GM12878 (cell line): ENCODE results near the gene MAGI2. TPM values are rescaled to one million over a fixed set of nuclear protein-coding genes. Genes with fewer than 3 reads are reported as not detected.

Experiments used
- ATAC-seq: fragments of 200-7000 bp; cut with Tn5 transposase; 3 replicates; pipeline ENCODE4 v1.9.1; 2020; ENCODE audit warnings: mild to moderate bottlenecking, moderate library complexity
- BruUV-seq: library from RNA; stranded (reverse); fragments of 400-500 nt; replicated peaks from 2 replicates; lab custom pipeline; 2021; lab: Mats Ljungman, UMichigan
- CTCF ChIA-PET: fragments of 300-600 bp; sonication (Branson Sonifier 250); formaldehyde crosslinking; extraction: SDS; loops from one replicate; lab custom pipeline; 2021; ENCODE audit warnings: inconsistent platforms; lab: Yijun Ruan, JAX
- POLR2A ChIA-PET: fragments of 350-600 bp; formaldehyde crosslinking; extraction: SDS; loops from one replicate; lab custom pipeline; 2021; ENCODE audit warnings: inconsistent platforms; lab: Charles Lee
- RAD21 ChIA-PET: fragments of 300-600 bp; sonication (Branson Sonifier 250); formaldehyde crosslinking; loops from one replicate; lab custom pipeline; 2023; ENCODE audit warnings: antibody characterized with exemption; ENCODE audit not compliant: unreplicated experiment; lab: Charles Lee
- SMC1A ChIA-PET: fragments of 300-600 bp; sonication (Branson Sonifier 250); formaldehyde crosslinking; loops from one replicate; lab custom pipeline; 2023; ENCODE audit not compliant: unreplicated experiment, uncharacterized antibody; lab: Charles Lee
- DNase-seq: peaks from one replicate; pipeline ENCODE4 v3.0.0-alpha.2; 2011; ENCODE audit warnings: low read depth, low spot score
- FAIRE-seq: peaks from 3 replicates; lab custom pipeline; 2011; peaks lifted over from hg19 to GRCh38; lab: Jason Lieb, UNC
- H2AFZ ChIP-seq: 2 replicates; pipeline ENCODE4 v1.6.0; 2011; ENCODE audit warnings: low read depth, low read length, control low read depth; ENCODE audit not compliant: control insufficient read depth
- H3K27ac ChIP-seq: 2 replicates; pipeline ENCODE4 v1.5.1; 2011; ENCODE audit warnings: control low read depth; ENCODE audit not compliant: control insufficient read depth, insufficient read depth
- H3K27me3 ChIP-seq, 2 experiments: replicated peaks in 1 of 2; 2 replicates each; pipeline versions ENCODE4 v1.6.0 to v1.6.1; 2011; ENCODE audit warnings: low read length in 1 of 2; ENCODE audit not compliant: control insufficient read depth in 2 of 2, insufficient read depth in 2 of 2
- H3K36me3 ChIP-seq, 2 experiments: 2 replicates each; pipeline ENCODE4 v1.5.1; 2011; ENCODE audit warnings: low read length in 1 of 2; ENCODE audit not compliant: control insufficient read depth in 2 of 2, insufficient read depth in 2 of 2
- H3K4me1 ChIP-seq: 2 replicates; pipeline ENCODE4 v1.6.1; 2011; ENCODE audit warnings: mild to moderate bottlenecking, low read length, moderate library complexity, mixed read lengths; ENCODE audit not compliant: control insufficient read depth, insufficient read depth
- H3K4me2 ChIP-seq: 2 replicates; pipeline ENCODE4 v1.6.0; 2011; ENCODE audit warnings: control low read depth; ENCODE audit not compliant: control insufficient read depth, insufficient read depth
- H3K4me3 ChIP-seq: fragments of 200-600 bp; sonication (generic); 2 replicates; pipeline ENCODE4 v1.5.1; 2016
- H3K79me2 ChIP-seq: 2 replicates; pipeline ENCODE4 v1.6.0; 2011; ENCODE audit warnings: low read length; ENCODE audit not compliant: control insufficient read depth, insufficient read depth
- H3K9ac ChIP-seq: 2 replicates; pipeline ENCODE4 v1.8.0; 2011; ENCODE audit warnings: low read length, control low read depth, mixed read lengths; ENCODE audit not compliant: control insufficient read depth, insufficient read depth
- H3K9me3 ChIP-seq: replicated peaks from 3 replicates; pipeline ENCODE4 v1.5.1; 2011; ENCODE audit warnings: mild to moderate bottlenecking, low read length; ENCODE audit not compliant: control insufficient read depth, insufficient read depth
- H4K20me1 ChIP-seq: 2 replicates; pipeline ENCODE4 v1.6.0; 2011; ENCODE audit not compliant: control insufficient read depth, insufficient read depth
- CBX5 ChIP-seq: sonication (generic); IDR thresholded peaks from 2 replicates; pipeline ENCODE4 v1.6.1; 2016; ENCODE audit warnings: low read depth, moderate library complexity, mild to moderate bottlenecking, inconsistent platforms
- CREM ChIP-seq: IDR thresholded peaks from 2 replicates; pipeline ENCODE4 v1.6.1; 2014; ENCODE audit warnings: antibody characterized with exemption, low read depth
- FOS ChIP-seq: IDR thresholded peaks from 3 replicates; pipeline ENCODE4 v1.6.1; 2011; ENCODE audit warnings: borderline replicate concordance; ENCODE audit not compliant: insufficient read length; ENCODE audit errors: extremely low read depth
- LARP7 ChIP-seq: fragments of 450-650 bp; IDR thresholded peaks from 2 replicates; pipeline ENCODE4 v1.6.1; 2017; ENCODE audit warnings: mild to moderate bottlenecking
- NBN ChIP-seq: fragments of 450-650 bp; IDR thresholded peaks from 2 replicates; pipeline ENCODE4 v1.6.1; 2016
- PAX5 ChIP-seq: IDR thresholded peaks from 2 replicates; pipeline ENCODE4 v1.6.1; 2011; ENCODE audit warnings: low read depth, low read length, borderline replicate concordance
- SIN3A ChIP-seq: IDR thresholded peaks from 2 replicates; pipeline ENCODE4 v1.6.1; 2012; ENCODE audit warnings: low read depth, low read length, improper control_type of control experiment
- TAF1 ChIP-seq: IDR thresholded peaks from 2 replicates; pipeline ENCODE4 v1.6.1; 2011; ENCODE audit warnings: mild to moderate bottlenecking, low read depth, low read length, borderline replicate concordance
- ZNF384 ChIP-seq: IDR thresholded peaks from 2 replicates; pipeline ENCODE4 v1.6.1; 2012; ENCODE audit warnings: low read depth, mild to moderate bottlenecking, low read length, improper control_type of control experiment, borderline replicate concordance
- WGBS: methylation state at CpG from one replicate; pipeline ENCODE4 v1.1.6; 2016; ENCODE audit warnings: low lambda C conversion rate; ENCODE audit not compliant: insufficient replicate concordance, insufficient coverage; ENCODE audit errors: missing lambda C conversion rate; 5-methylcytosine and 5-hydroxymethylcytosine counted together
- in situ Hi-C: fragments of 300-500 bp; cut with MboI; formaldehyde crosslinking; loops from 9 replicates; pipeline ENCODE4 v1.14.3; 2018; ENCODE audit warnings: mixed read lengths
- intact Hi-C: fragments of 100-400 bp; cut with micrococcal nuclease; formaldehyde crosslinking; loops from one replicate; pipeline ENCODE4 v1.14.2; 2022; ENCODE audit not compliant: unreplicated experiment
- polyA plus RNA-seq, 11 experiments: library from polyadenylated mRNA; depleted of rRNA in 4 of 11; unstranded in 6 of 11; stranded (reverse) in 5 of 11; fragments of >200 nt; fragmentation: Nextera tagmentation in 4 of 11; fragmentation: Illumina TruSeq in 1 of 11; extraction: Ambion mirVana in 4 of 11; extraction: Trizol in 1 of 11; gene quantifications; 1 replicate in 1 of 11; 2 replicates in 10 of 11; pipeline versions ENCODE4 v1.2.1 to v1.2.3, GENCODE V29; 2011 to 2016; ENCODE audit warnings: inconsistent platforms in 2 of 11, missing spikeins in 2 of 11, low read depth in 1 of 11
- total RNA-seq, 4 experiments: library from RNA; depleted of rRNA in 3 of 4; stranded (reverse); fragments of >200 nt in 3 of 4; fragmentation: Illumina TruSeq in 1 of 4; extraction: Trizol in 1 of 4; gene quantifications; 2 replicates each; pipeline versions ENCODE4 v1.2.1 to v1.2.3, GENCODE V29; 2013 to 2021
- TF ChIP-seq, protein P1 (sequence below): IDR thresholded peaks from 2 replicates; pipeline ENCODE4 v1.6.1; 2011; ENCODE audit warnings: borderline replicate concordance, low read depth, mild to moderate bottlenecking, moderate library complexity, mixed read lengths, low read length; ENCODE audit not compliant: insufficient read depth; ENCODE audit errors: extremely low read length
- TF ChIP-seq, protein P2 (sequence below): IDR thresholded peaks from 2 replicates; pipeline ENCODE4 v1.6.1; 2011; ENCODE audit warnings: borderline replicate concordance, low read depth, mild to moderate bottlenecking, moderate library complexity, low read length; ENCODE audit not compliant: insufficient read depth, poor library complexity, severe bottlenecking

The MAGI2 gene
- total and polyA plus RNA-seq, 10 of the 15 experiments (the other 5 are each of a cell fraction or from before 2014, with no cell fraction given) = 0.01 to 0.31 (median 0.05) TPM; not detected in 2

DNA sequence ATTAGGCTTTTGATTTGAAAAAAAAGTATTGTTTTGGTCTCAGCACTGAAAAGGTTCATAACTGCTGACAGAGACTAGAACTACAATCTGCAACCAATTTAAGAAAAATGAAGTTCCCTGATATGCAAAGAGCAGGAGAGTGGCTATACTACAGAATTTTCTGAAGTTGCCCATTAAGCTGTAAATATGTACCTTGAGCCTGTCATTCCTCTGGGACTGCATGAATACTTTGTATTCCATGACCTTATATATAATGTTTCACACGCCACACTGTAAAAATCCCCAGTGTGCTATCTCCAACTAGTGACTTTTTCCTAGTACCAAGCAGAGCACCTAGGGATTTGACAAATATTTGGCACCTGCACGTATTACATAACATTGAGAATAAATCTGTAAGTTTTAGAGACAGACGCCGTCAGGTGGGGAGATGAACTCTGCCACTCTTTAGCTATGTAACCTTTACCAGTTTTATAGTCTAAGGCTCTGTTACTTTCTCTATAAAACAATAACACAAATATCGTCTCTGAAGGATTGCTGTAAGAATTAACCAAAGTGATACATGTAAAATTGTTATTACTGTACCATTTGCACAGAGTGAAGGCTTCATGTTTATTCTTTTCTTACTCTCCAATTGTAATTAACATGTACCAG is 235.4 kb downstream of the MAGI2 start:
- DNase-seq = no peak
- ATAC-seq = no peak
- no peak overlapping the region for H3K27ac ChIP-seq
- no peak overlapping the region for H2AFZ ChIP-seq
- SMC1A ChIA-PET = no interaction called here
- H3K9me3 ChIP-seq = no peaks in the 10 kb centered on the region
- POLR2A ChIA-PET = no interaction called here
- WGBS = 40% methylated on average over 5 of the region's 5 CpGs
- FAIRE-seq = no peak
- TF ChIP-seq LARP7 (no peak), TAF1 (no peak), SIN3A (no peak), FOS (no peak), PAX5 (no peak), ZNF384 (no peak), CBX5 (no peak), CREM (no peak), NBN (no peak)
- TF ChIP-seq, protein P1, sequence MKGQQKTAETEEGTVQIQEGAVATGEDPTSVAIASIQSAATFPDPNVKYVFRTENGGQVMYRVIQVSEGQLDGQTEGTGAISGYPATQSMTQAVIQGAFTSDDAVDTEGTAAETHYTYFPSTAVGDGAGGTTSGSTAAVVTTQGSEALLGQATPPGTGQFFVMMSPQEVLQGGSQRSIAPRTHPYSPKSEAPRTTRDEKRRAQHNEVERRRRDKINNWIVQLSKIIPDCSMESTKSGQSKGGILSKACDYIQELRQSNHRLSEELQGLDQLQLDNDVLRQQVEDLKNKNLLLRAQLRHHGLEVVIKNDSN = no peak
- TF ChIP-seq, protein P2, sequence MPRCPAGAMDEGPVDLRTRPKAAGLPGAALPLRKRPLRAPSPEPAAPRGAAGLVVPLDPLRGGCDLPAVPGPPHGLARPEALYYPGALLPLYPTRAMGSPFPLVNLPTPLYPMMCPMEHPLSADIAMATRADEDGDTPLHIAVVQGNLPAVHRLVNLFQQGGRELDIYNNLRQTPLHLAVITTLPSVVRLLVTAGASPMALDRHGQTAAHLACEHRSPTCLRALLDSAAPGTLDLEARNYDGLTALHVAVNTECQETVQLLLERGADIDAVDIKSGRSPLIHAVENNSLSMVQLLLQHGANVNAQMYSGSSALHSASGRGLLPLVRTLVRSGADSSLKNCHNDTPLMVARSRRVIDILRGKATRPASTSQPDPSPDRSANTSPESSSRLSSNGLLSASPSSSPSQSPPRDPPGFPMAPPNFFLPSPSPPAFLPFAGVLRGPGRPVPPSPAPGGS = no peak
- TF ChIP-seq, all 136 proteins: peak for 0
- CTCF ChIA-PET = no interaction called here
- no peaks in the 10 kb centered on the region for H3K27me3 ChIP-seq
- no peaks in the 10 kb centered on the region for H3K4me1 ChIP-seq
- RAD21 ChIA-PET = no interaction called here
- no peak overlapping the region for H3K4me2 ChIP-seq
- H3K4me3 ChIP-seq = no peak overlapping the region
- in situ Hi-C loops = no loop called here
- H3K36me3 ChIP-seq = no peaks in the 10 kb centered on the region
- intact Hi-C loops = no loop called here
- no peaks in the 10 kb centered on the region for H3K79me2 ChIP-seq
- no peak overlapping the region for H3K9ac ChIP-seq
- no TSS peak for BruUV-seq
- H4K20me1 ChIP-seq = no peaks in the 10 kb centered on the region
